Activated CD8-positive, alpha-beta memory T cell treated with anti-CD3 and anti-CD28 coated beads, Interleukin-2, amount 10 ng/mL, durations not matched to agents 7 days and 5 days (primary cell): ENCODE results near the gene HS3ST1. TPM values are rescaled to one million over a fixed set of nuclear protein-coding genes. Genes with fewer than 3 reads are reported as not detected.

ENCODE experiments used
- ATAC-seq: fragments of 150-1000 bp; cut with Tn5 transposase; one replicate; pipeline ENCODE4 v1.10.0; 2021; ENCODE audit warnings: moderate library complexity
- CTCF ChIA-PET: fragments of 350-600 bp; sonication (Branson Sonifier 250); formaldehyde crosslinking; loops from one replicate; lab custom pipeline; 2021; ENCODE audit warnings: antibody characterized with exemption; lab: Charles Lee
- DNase-seq: peaks from one replicate; pipeline ENCODE4 v3.0.0-alpha.2; 2020
- H3K27ac Mint-ChIP-seq: one replicate; pipeline ENCODE4 v1.8.0; 2021; ENCODE audit warnings: mild to moderate bottlenecking, mixed read lengths
- H3K27me3 Mint-ChIP-seq: one replicate; pipeline ENCODE4 v1.8.0; 2021; ENCODE audit warnings: mixed read lengths
- H3K36me3 Mint-ChIP-seq: one replicate; pipeline ENCODE4 v1.8.0; 2021; ENCODE audit warnings: mild to moderate bottlenecking, mixed read lengths
- H3K4me1 Mint-ChIP-seq: one replicate; pipeline ENCODE4 v1.8.0; 2021; ENCODE audit warnings: mixed read lengths
- H3K4me3 Mint-ChIP-seq: one replicate; pipeline ENCODE4 v1.8.0; 2021; ENCODE audit warnings: mild to moderate bottlenecking, moderate library complexity, mixed read lengths
- H3K9me3 Mint-ChIP-seq: one replicate; pipeline ENCODE4 v1.8.0; 2022; ENCODE audit warnings: low read depth, mixed read lengths
- total RNA-seq, 2 experiments: library from RNA; stranded (reverse); gene quantifications; one replicate each; pipeline ENCODE4 v1.2.3, GENCODE V29; 2021

Gene HS3ST1
- total RNA-seq, 2 experiments from 2014 or later = 0.19 TPM; not detected in 1

DNA sequence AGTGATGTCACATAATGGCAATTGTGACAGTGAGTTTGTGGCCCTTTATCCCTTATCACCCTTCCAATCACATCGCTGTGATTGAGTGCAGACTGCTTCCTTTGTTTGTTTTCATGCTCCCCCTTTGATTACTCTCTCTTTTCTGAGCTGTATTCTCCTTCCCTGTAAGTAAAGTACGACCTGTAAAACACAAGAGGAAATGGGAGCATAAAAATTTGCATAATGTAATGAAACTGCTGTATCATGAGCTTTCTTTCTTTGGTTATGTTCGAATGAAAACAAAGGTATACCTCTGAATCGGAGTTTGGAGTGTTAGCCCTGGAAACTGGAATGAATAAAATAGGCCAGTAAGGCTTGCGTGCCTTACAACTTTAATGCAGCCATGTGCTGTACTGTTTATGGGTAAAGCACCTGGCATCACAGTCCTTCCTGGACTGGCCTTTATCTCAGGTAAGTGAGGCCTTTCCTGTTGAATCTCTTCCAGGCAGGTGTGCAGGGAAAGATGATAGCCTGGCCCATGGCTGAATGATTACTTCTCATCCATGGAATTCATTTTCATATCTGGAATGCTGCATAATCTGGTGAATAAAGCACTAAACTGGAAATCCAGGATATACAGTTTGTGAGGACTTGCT is 26.6 kb upstream of the HS3ST1 start:
- peaks cover 4% of the 10 kb centered on the region for H3K9me3 Mint-ChIP-seq
- no peak for DNase-seq
- H3K4me3 Mint-ChIP-seq = no peak overlapping the region
- no peak for ATAC-seq
- CTCF ChIA-PET = interaction anchor here (0.5 kb wide), 1 partner anchor 16 kb away, joined by 3 read pairs; no protein-coding TSS in a partner anchor
- no peaks in the 10 kb centered on the region for H3K4me1 Mint-ChIP-seq
- H3K36me3 Mint-ChIP-seq = no peaks in the 10 kb centered on the region
- H3K27me3 Mint-ChIP-seq = peaks cover 14% of the 10 kb centered on the region
- no peak overlapping the region for H3K27ac Mint-ChIP-seq

DNA sequence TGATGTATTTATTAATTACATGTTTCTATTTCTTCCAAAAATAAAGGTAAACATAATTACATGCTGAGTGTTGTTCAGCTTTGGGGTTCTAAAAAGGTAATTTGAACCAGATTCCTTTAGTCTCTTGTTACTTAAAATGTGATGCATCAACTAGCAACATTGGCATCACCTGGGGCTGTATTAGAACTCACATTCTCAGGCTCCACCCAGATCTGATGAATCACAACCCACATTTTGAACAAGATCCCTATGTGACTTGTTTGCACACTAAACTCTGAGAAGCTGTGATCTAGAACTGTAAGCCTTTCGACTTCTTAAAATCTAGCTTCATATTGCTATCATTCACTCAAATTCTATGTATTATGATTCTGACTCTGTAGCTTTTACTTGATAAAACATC is 23.0 kb upstream of the HS3ST1 start:
- Mint-ChIP-seq H3K9me3 (peaks cover 4% of the 10 kb centered on the region), H3K4me1 (no peaks in the 10 kb centered on the region), H3K27me3 (peaks cover 10% of the 10 kb centered on the region), H3K27ac (no peak overlapping the region), H3K4me3 (no peak overlapping the region), H3K36me3 (no peaks in the 10 kb centered on the region)
- CTCF ChIA-PET = no interaction called here
- DNase-seq (no peak), ATAC-seq (no peak)

DNA sequence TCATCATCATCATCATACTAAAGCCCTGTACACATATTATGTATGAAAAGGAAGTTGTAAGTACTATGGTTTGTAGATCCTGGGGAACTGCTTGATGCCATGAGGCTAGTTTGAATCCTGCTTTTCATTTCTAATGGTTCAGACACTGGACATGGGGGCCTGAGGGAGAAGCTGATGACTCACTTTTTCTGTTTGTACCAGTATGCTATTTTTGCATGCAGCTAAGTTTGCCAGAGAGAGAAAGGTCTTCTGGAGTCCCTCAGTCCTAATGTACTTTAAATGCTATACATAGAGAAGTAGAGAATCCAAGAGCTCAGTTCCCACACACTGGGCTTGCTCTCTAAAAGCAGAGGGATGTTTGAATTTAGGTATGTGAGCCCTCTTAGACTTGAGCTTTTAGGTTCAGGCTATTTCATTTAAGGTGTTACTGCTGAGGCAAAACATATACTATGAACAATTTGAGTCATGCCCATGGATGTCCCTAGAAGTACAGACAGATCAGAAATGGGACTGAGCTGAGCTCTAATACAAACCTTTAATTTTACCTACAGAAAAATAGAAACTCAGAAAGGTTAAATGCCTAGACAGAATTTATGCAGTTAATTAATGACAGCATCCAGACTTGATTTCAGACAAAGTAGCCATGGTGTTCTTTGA is 17.6 kb upstream of the HS3ST1 start:
- no peaks in the 10 kb centered on the region for H3K36me3 Mint-ChIP-seq
- DNase-seq = no peak
- ATAC-seq = no peak
- no peaks in the 10 kb centered on the region for H3K4me1 Mint-ChIP-seq
- H3K27ac Mint-ChIP-seq = no peak overlapping the region
- H3K9me3 Mint-ChIP-seq = no peaks in the 10 kb centered on the region
- H3K4me3 Mint-ChIP-seq = no peak overlapping the region
- CTCF ChIA-PET = no interaction called here
- peaks cover 8% of the 10 kb centered on the region for H3K27me3 Mint-ChIP-seq

DNA sequence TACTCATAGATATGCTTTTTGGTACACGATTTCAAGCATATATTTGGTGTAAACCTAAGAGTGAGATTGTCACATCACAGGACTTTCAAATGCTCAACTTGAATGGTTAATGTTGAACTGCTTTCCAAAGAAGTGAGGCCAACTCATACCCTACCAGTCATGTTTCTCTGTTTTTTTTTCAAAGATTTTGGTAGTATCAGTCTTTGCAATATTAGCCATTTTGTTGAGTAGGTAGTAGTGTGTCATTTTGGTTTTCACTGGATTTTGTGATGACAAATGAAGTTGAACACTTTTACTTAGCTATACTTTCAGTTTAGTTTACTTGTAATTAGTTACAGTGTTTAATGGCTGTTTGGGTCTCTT is 12.5 kb upstream of the HS3ST1 start:
- CTCF ChIA-PET = no interaction called here
- no peak overlapping the region for H3K27ac Mint-ChIP-seq

DNA sequence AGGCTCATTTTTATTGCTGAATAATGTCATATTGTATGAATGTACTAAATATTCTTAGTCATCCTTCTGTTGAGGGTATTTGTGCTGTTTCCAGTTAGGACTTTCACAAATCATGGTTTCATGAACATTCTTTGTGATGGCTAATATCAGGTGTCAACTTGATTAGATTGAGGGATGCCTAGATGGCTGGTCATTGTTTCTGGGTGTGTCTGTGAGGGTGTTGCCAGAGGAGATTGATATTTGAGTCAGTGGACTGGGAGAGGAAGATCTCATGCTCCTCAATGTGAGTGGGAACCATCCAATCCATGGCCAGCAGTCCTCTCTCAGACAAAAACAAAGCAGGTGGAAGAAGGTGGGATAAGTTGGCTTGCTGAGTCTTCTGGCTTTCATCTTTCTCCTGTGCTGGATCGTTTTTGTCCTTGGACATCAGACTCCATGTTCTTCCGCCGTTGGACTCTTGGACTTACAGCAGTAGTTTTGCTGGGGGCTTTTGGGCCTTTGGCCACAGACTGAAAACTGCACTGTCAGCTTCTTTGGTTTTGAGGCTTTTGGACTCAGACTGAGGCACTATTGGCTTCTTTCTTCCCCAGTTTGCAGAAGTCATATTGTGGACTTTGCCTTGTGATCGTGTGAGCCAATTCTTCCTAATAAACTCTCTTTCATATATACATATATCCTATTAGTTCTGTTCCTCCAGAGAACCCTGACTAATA is 11.9 kb upstream of the HS3ST1 start:
- H3K27ac Mint-ChIP-seq = no peak overlapping the region
- DNase-seq = no peak
- H3K4me1 Mint-ChIP-seq = no peaks in the 10 kb centered on the region
- H3K27me3 Mint-ChIP-seq = peaks cover 2% of the 10 kb centered on the region
- CTCF ChIA-PET = no interaction called here
- H3K36me3 Mint-ChIP-seq = no peaks in the 10 kb centered on the region
- H3K4me3 Mint-ChIP-seq = no peak overlapping the region
- no peaks in the 10 kb centered on the region for H3K9me3 Mint-ChIP-seq
- no peak for ATAC-seq

More for the DNA sequence above, 12.5 kb upstream of the HS3ST1 start:
- Mint-ChIP-seq H3K4me3 (no peak overlapping the region), H3K4me1 (no peaks in the 10 kb centered on the region), H3K9me3 (no peaks in the 10 kb centered on the region), H3K36me3 (no peaks in the 10 kb centered on the region), H3K27me3 (peaks cover 2% of the 10 kb centered on the region)
- ATAC-seq (no peak), DNase-seq (no peak)

DNA sequence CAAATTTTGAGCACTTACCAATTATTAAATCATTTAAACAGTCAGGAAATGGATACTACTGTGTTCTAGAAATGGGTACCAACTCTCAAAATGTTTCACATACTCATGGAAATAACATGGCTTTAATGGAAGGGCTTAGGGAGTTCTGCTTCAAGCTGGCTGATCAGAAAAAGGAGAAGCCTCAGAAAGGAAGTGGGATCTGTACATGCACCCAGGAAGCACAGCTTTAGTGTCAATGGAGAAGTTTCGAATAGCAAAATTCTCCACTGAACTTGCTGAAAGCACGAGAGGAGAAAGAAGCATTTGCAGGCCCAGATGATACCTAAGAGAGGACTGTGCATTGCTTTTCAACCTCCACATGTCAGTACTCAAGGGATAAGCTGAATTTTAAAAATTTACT is 11.1 kb upstream of the HS3ST1 start:
- no peaks in the 10 kb centered on the region for H3K4me1 Mint-ChIP-seq
- H3K36me3 Mint-ChIP-seq = no peaks in the 10 kb centered on the region

DNA sequence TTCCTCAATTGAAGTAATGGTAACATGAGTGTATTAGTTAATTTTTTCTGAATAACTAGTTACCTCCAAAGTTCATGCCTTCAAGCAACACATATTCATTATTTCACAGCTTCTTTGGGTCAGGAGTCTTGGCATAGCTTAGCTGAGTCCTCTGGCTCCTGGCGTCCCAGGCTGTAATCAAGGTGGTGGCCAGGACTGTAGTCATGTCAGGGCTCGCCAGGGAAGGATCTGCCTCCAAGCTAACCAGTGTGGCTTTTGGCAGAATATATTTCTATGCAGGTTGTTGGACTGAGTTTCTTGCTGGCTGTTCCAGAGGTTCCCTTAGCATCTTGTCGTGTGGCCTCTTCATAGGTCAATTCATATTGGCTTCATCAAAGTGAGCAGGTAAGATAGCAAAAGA is 10.0 kb upstream of the HS3ST1 start:
- Mint-ChIP-seq H3K4me1 (no peaks in the 10 kb centered on the region), H3K9me3 (no peaks in the 10 kb centered on the region), H3K4me3 (no peak overlapping the region), H3K27ac (no peak overlapping the region), H3K36me3 (no peaks in the 10 kb centered on the region), H3K27me3 (peaks cover 4% of the 10 kb centered on the region)
- ATAC-seq = no peak
- CTCF ChIA-PET = no interaction called here
- no peak for DNase-seq

More for the DNA sequence above, 11.1 kb upstream of the HS3ST1 start:
- DNase-seq = no peak
- H3K4me3 Mint-ChIP-seq = no peak overlapping the region
- peaks cover 2% of the 10 kb centered on the region for H3K27me3 Mint-ChIP-seq
- no peaks in the 10 kb centered on the region for H3K9me3 Mint-ChIP-seq
- no peak for ATAC-seq
- no peak overlapping the region for H3K27ac Mint-ChIP-seq
- CTCF ChIA-PET = no interaction called here

DNA sequence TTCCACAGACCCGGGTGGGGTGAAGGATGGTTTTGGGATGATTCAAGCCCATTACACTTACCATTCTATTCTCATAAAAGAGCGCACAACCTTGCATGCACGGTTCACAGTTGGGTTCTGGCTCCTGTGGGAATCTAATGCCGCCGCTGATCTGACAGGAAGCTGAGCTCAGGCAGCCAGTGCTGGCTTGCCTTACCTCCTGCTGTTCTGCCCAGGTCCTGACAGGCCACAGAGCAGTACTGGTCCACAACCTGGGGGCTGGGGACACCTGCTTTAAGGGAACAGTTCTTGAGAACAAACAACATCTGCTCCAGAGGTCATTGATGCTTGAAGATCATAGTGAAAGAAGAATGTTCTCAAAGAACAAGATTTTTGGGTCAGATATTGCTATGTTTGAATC is 8.0 kb upstream of the HS3ST1 start:
- no peaks in the 10 kb centered on the region for H3K36me3 Mint-ChIP-seq
- CTCF ChIA-PET = no interaction called here
- ATAC-seq (no peak), DNase-seq (no peak)
- H3K27me3 Mint-ChIP-seq = peaks cover 21% of the 10 kb centered on the region
- H3K4me3 Mint-ChIP-seq = no peak overlapping the region
- no peaks in the 10 kb centered on the region for H3K9me3 Mint-ChIP-seq
- H3K4me1 Mint-ChIP-seq = no peaks in the 10 kb centered on the region
- no peak overlapping the region for H3K27ac Mint-ChIP-seq

DNA sequence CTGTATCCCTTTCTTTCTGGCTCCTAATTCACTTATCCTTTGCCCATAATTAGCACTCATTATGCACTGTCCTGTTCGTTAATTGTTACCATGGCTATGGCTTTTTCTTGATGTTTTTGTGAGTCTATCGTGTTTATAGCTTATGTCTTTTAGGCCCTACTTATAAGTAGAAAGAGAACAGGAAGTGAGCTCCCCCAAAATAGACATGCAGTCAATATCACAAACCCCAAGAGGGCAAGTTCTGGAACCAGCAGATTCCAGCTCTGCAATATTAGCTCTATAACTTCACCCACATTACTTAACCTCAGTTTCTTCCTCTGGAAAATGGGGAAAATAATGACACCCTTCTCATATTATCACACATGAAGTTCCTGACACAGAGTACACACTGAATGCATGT is 7.4 kb upstream of the HS3ST1 start:
- Mint-ChIP-seq H3K4me3 (no peak overlapping the region), H3K27ac (no peak overlapping the region), H3K9me3 (no peaks in the 10 kb centered on the region), H3K4me1 (no peaks in the 10 kb centered on the region), H3K36me3 (no peaks in the 10 kb centered on the region), H3K27me3 (peaks cover 26% of the 10 kb centered on the region)
- no peak for ATAC-seq
- no peak for DNase-seq
- CTCF ChIA-PET = interaction anchor here (0.7 kb wide), 1 partner anchor 1257 kb away, joined by 3 read pairs; no protein-coding TSS in a partner anchor

DNA sequence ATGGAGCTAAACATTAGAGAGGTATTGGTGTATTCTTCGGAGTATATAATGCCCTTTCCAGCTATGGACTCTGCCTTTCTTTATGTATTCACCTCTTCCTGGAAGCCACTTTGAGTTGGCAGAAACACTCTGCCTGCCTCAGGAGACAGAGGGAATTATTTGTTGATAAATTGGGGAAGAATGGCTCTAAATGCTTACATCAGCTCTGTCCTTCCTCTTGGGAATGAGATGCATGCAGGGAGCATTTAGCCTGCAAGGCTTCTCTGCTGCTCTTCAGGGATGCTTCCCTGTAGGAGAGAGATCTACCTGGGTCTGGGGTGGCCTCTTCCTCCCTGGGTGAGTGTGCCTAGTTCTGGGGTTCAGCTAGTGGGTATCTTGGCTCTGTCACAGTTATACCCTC is 6.9 kb upstream of the HS3ST1 start:
- no peaks in the 10 kb centered on the region for H3K9me3 Mint-ChIP-seq
- no peaks in the 10 kb centered on the region for H3K36me3 Mint-ChIP-seq
- ATAC-seq (no peak), DNase-seq (no peak)
- H3K27ac Mint-ChIP-seq = no peak overlapping the region
- no peak overlapping the region for H3K4me3 Mint-ChIP-seq
- no peaks in the 10 kb centered on the region for H3K4me1 Mint-ChIP-seq
- peaks cover 32% of the 10 kb centered on the region for H3K27me3 Mint-ChIP-seq
- CTCF ChIA-PET = interaction anchor here (0.7 kb wide), 1 partner anchor 1258 kb away, joined by 3 read pairs; no protein-coding TSS in a partner anchor

DNA sequence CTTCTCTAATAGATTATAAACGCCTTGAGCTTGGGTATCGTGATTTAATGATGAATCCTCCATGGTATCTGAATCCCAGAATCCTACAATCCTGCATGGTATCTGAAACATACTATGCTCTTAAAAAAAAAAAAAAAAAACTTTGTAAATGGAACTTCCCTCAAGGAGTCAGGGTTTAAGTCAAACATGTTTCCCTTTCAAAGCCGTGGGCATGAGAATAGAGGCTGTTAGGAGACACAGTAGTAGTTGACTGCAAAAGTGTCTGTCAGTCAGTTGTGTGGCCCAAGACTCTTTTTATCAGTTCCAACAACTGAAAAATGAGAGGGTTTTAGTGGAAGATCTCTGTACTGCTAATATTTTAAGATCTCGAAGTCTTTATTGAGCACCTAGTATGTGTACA is 2.4 kb upstream of the HS3ST1 start:
- DNase-seq = no peak
- Mint-ChIP-seq H3K36me3 (no peaks in the 10 kb centered on the region), H3K4me1 (peaks cover 15% of the 10 kb centered on the region), H3K27me3 (peaks cover 70% of the 10 kb centered on the region), H3K27ac (no peak overlapping the region), H3K9me3 (no peaks in the 10 kb centered on the region), H3K4me3 (no peak overlapping the region)
- CTCF ChIA-PET = no interaction called here
- ATAC-seq = no peak

DNA sequence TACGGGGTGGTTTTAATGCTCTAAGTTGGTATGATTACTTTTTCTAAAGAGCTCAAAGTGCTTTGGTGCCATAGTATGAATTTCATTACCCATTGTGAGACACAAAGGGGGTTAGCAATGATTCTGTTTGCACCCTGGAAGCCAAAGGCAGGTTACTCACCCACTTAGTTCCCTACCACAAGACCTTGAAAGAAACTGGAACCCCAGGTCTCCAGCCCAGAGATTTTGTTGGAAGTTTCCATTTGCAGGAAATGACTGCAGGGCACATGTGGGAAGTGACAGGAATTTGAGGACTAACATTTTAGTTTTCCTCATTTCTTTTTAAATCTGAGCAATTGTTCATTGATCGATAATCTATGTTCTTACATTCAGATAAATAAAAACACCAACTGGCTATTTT is 1.8 kb upstream of the HS3ST1 start:
- no peaks in the 10 kb centered on the region for H3K36me3 Mint-ChIP-seq
- H3K4me3 Mint-ChIP-seq = no peak overlapping the region
- no peak for DNase-seq
- no peaks in the 10 kb centered on the region for H3K9me3 Mint-ChIP-seq
- peaks cover 15% of the 10 kb centered on the region for H3K4me1 Mint-ChIP-seq
- H3K27me3 Mint-ChIP-seq = peaks cover 73% of the 10 kb centered on the region
- CTCF ChIA-PET = no interaction called here
- ATAC-seq = no peak
- H3K27ac Mint-ChIP-seq = no peak overlapping the region

DNA sequence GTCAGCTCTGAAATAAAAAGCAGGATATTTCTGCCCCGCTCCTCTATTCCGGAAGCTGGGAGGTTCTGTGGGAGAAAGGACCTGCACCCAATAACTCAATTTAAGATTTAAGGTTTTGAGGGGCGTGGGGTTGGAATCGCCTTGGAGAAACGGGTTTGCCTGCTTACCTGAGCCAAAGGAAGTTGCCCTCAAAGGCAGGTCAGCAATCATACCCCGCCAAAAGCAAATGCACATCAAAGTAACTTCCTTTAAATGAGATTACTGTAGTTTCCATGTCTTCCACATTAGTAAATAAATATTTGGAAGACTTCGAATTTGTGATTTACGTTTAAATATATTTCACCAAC is 978 bp upstream of the HS3ST1 start:
- H3K9me3 Mint-ChIP-seq = no peaks in the 10 kb centered on the region
- CTCF ChIA-PET = interaction anchor here (0.6 to 1.4 kb wide), 2 partner anchors 41 to 76 kb away, joined by 3 to 6 read pairs; no protein-coding TSS in a partner anchor
- DNase-seq (no peak), ATAC-seq (no peak)
- H3K4me1 Mint-ChIP-seq = peaks cover 15% of the 10 kb centered on the region
- H3K36me3 Mint-ChIP-seq = no peaks in the 10 kb centered on the region
- no peak overlapping the region for H3K27ac Mint-ChIP-seq
- H3K27me3 Mint-ChIP-seq = peaks cover 77% of the 10 kb centered on the region
- peak overlapping the region; percentile 62 for H3K4me3 Mint-ChIP-seq
